ENCODE data around the gene ADGRD2.

- TF ChIP-seq, protein P1, sequence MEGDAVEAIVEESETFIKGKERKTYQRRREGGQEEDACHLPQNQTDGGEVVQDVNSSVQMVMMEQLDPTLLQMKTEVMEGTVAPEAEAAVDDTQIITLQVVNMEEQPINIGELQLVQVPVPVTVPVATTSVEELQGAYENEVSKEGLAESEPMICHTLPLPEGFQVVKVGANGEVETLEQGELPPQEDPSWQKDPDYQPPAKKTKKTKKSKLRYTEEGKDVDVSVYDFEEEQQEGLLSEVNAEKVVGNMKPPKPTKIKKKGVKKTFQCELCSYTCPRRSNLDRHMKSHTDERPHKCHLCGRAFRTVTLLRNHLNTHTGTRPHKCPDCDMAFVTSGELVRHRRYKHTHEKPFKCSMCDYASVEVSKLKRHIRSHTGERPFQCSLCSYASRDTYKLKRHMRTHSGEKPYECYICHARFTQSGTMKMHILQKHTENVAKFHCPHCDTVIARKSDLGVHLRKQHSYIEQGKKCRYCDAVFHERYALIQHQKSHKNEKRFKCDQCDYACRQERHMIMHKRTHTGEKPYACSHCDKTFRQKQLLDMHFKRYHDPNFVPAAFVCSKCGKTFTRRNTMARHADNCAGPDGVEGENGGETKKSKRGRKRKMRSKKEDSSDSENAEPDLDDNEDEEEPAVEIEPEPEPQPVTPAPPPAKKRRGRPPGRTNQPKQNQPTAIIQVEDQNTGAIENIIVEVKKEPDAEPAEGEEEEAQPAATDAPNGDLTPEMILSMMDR (optimal IDR thresholded peaks at IDR 0.05 in 1 of 3, IDR thresholded peaks at IDR 0.05 in 1 of 3, conservative IDR thresholded peaks at IDR 0.05 in 1 of 3; ENCODE audit: extremely low read depth in 1 of 3, insufficient read depth in 2 of 3, low read length in 3 of 3): no peak
- TF ChIP-seq EZH2 (IDR thresholded peaks at IDR 0.05; ENCODE audit: low read length): no peak
Observed at GRCh38 chr9:124477211-124477647, 27.0 kb downstream of the ADGRD2 start.

All from keratinocyte (primary cell).